Thymus (tissue), 11 donors: Measurements from ENCODE around the gene DNAJC21. TPM values are rescaled to one million over a fixed set of nuclear protein-coding genes. Genes with fewer than 3 reads are reported as not detected.

ENCODE experiments used
- DNase-seq, 9 donors: peaks; one replicate each; pipeline ENCODE4 v3.0.0-alpha.2; 2013; ENCODE audit warnings: low spot score in 9 of 9, low read depth in 6 of 9, missing footprints in 1 of 9
- H3K27ac ChIP-seq, 2 donors: one replicate each; pipeline ENCODE4 v1.5.1; 2013; ENCODE audit warnings: control low read depth in 1 of 2, low read depth in 1 of 2, low read length in 1 of 2, mild to moderate bottlenecking in 1 of 2, moderate library complexity in 1 of 2
- H3K27me3 ChIP-seq, 2 donors: one replicate each; pipeline ENCODE4 v1.5.1; 2013; ENCODE audit warnings: low read length in 1 of 2; ENCODE audit not compliant: control insufficient read depth in 2 of 2, insufficient read depth in 1 of 2
- H3K36me3 ChIP-seq, 2 donors: one replicate each; pipeline ENCODE4 v1.5.1; 2013; ENCODE audit warnings: low read length in 1 of 2, mild to moderate bottlenecking in 1 of 2, moderate library complexity in 1 of 2; ENCODE audit not compliant: control insufficient read depth in 2 of 2, insufficient read depth in 2 of 2
- H3K4me1 ChIP-seq, 2 donors: one replicate each; pipeline ENCODE4 v1.5.1; 2013; ENCODE audit warnings: low read length in 2 of 2; ENCODE audit not compliant: control insufficient read depth in 2 of 2, insufficient read depth in 2 of 2
- H3K4me3 ChIP-seq, 2 donors: one replicate each; pipeline ENCODE4 v1.5.1; 2013; ENCODE audit warnings: low read length in 2 of 2, control low read depth in 1 of 2, mild to moderate bottlenecking in 1 of 2
- H3K9me3 ChIP-seq, 2 donors: one replicate each; pipeline ENCODE4 v1.5.1; 2013; ENCODE audit warnings: low read length in 1 of 2, mild to moderate bottlenecking in 1 of 2; ENCODE audit not compliant: control insufficient read depth in 2 of 2, insufficient read depth in 1 of 2
- WGBS: extraction: QIAGEN DNeasy Blood & Tissue Kit; methylation state at CpG from one replicate; pipeline ENCODE4 v1.1.7; 2013; 5-methylcytosine and 5-hydroxymethylcytosine counted together
- polyA plus RNA-seq: library from polyadenylated mRNA; stranded (reverse); fragments of 200-250 nt; gene quantifications from one replicate; pipeline ENCODE4 v1.2.3, GENCODE V29; 2013
- total RNA-seq: library from RNA; stranded (reverse); fragments of 120-200 nt; gene quantifications from one replicate; pipeline ENCODE4 v1.2.4, GENCODE V29; 2013
- donor health status: healthy.

The DNAJC21 gene
- total and polyA plus RNA-seq, 2 donors = 28.9 to 42.8 TPM

GRCh38 chr5:34982823-34983222 is 53.5 kb downstream of the DNAJC21 start:
- Histone ChIP-seq H3K4me3 (no peak overlapping the region), H3K9me3 (peaks cover 0 to 4% of the 10 kb centered on the region in 2 donors), H3K36me3 (no peaks in the 10 kb centered on the region), H3K27ac (no peak overlapping the region), H3K4me1 (no peaks in the 10 kb centered on the region), H3K27me3 (no peaks in the 10 kb centered on the region)
- DNase-seq = no peak
- 94% methylated on average over 4 of the region's 4 CpGs for whole genome bisulfite sequencing

- Histone ChIP-seq H3K27me3 (no peaks in the 10 kb centered on the region), H3K9me3 (peaks cover 0 to 4% of the 10 kb centered on the region in 2 donors), H3K4me3 (no peak overlapping the region), H3K27ac (no peak overlapping the region), H3K4me1 (no peaks in the 10 kb centered on the region), H3K36me3 (no peaks in the 10 kb centered on the region)
- no peak for DNase-seq
- WGBS = 94% methylated on average over 1 of the region's 1 CpG
Measured at GRCh38 chr5:34986965-34987364, 57.6 kb downstream of the DNAJC21 start.

GRCh38 chr5:34991486-34992238 is 62.3 kb downstream of the DNAJC21 start:
- Histone ChIP-seq H3K36me3 (no peaks in the 10 kb centered on the region), H3K9me3 (no peaks in the 10 kb centered on the region), H3K27me3 (no peaks in the 10 kb centered on the region), H3K27ac (no peak overlapping the region), H3K4me3 (no peak overlapping the region), H3K4me1 (no peaks in the 10 kb centered on the region)
- 89% methylated on average over 2 of the region's 2 CpGs for WGBS
- DNase-seq = no peak

GRCh38 chr5:34993951-34994350 is 64.6 kb downstream of the DNAJC21 start:
- no peaks in the 10 kb centered on the region for H3K27me3 ChIP-seq

GRCh38 chr5:34996261-34996660 is 66.9 kb downstream of the DNAJC21 start:
- Histone ChIP-seq H3K4me3 (no peak overlapping the region), H3K9me3 (no peaks in the 10 kb centered on the region), H3K36me3 (no peaks in the 10 kb centered on the region), H3K27me3 (no peaks in the 10 kb centered on the region), H3K27ac (no peak overlapping the region), H3K4me1 (no peaks in the 10 kb centered on the region)
- WGBS = 94% methylated on average over 2 of the region's 2 CpGs
- no peak for DNase-seq

More at GRCh38 chr5:34993951-34994350, 64.6 kb downstream of the DNAJC21 start:
- Histone ChIP-seq H3K4me3 (no peak overlapping the region), H3K36me3 (no peaks in the 10 kb centered on the region), H3K9me3 (no peaks in the 10 kb centered on the region), H3K4me1 (no peaks in the 10 kb centered on the region), H3K27ac (no peak overlapping the region)
- WGBS = 83% methylated on average over 8 of the region's 8 CpGs
- no peak for DNase-seq

GRCh38 chr5:34998058-34998789 is 68.9 kb downstream of the DNAJC21 start:
- H3K27ac ChIP-seq = no peak overlapping the region
- H3K9me3 ChIP-seq = no peaks in the 10 kb centered on the region
- H3K4me3 ChIP-seq = no peak overlapping the region
- no peak for DNase-seq
- 91% methylated on average over 6 of the region's 6 CpGs for WGBS
- H3K27me3 ChIP-seq = peaks cover 0 to 4% of the 10 kb centered on the region in 2 donors
- H3K4me1 ChIP-seq = no peaks in the 10 kb centered on the region
- H3K36me3 ChIP-seq = no peaks in the 10 kb centered on the region

- Histone ChIP-seq H3K36me3 (no peaks in the 10 kb centered on the region), H3K27me3 (peaks cover 0 to 4% of the 10 kb centered on the region in 2 donors), H3K27ac (no peak overlapping the region), H3K4me3 (no peak overlapping the region), H3K9me3 (no peaks in the 10 kb centered on the region), H3K4me1 (no peaks in the 10 kb centered on the region)
- WGBS = 93% methylated on average over 3 of the region's 3 CpGs
- no peak for DNase-seq
Measured at GRCh38 chr5:35001842-35002241, 72.5 kb downstream of the DNAJC21 start.

GRCh38 chr5:35002459-35002858 is 73.1 kb downstream of the DNAJC21 start:
- WGBS = 97% methylated on average over 6 of the region's 6 CpGs
- DNase-seq = no peak
- Histone ChIP-seq H3K9me3 (no peaks in the 10 kb centered on the region), H3K27ac (no peak overlapping the region), H3K36me3 (no peaks in the 10 kb centered on the region), H3K27me3 (peaks cover 0 to 4% of the 10 kb centered on the region in 2 donors), H3K4me1 (no peaks in the 10 kb centered on the region), H3K4me3 (no peak overlapping the region)
